ENCODE results near the gene RTN4RL1.

RTN4RL1 gene

DNA sequence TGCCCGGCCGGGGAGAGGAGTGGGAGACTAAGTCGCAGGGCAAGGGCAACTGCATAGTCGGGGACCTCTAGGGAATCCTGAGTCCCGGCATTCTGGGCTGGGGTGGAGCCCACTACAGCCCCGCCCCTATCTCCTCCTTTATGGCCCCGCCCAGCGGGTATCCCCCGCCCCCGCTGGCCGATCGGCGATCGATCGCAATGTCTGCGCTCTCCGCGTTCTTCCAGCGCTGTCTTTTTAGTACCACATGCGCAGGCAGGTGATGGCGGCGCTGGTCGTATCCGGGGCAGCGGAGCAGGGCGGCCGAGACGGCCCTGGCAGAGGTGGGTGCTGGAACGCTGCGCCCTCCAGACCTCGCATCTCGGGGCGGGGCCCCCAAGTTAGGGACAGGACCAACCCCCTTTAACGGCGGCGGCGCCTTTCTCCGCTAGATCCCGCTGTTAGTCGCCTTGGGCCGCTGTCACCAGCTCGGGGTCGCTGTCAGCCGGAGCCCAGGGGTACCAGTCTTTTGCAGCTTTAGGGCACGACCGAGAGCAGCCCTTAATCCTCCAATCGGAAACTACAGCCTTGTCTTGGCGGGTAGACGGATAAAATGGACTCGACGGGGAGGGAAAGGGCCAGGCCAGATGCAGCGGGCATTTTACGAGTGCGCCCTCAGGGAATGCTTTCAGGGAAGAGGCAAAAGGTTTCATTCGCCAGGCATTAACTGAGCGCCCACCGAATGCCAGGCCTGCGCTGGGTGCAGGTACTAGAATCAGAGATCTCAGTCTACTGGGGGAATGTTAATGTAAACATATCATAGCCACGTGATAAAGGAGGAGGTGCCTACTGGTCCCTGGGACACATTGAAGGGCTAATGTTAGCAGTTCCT is 5.0 kb upstream of the RTN4RL1 start, which contains the start of gene DPH1 (continued):
- TF ChIP-seq, protein P1, sequence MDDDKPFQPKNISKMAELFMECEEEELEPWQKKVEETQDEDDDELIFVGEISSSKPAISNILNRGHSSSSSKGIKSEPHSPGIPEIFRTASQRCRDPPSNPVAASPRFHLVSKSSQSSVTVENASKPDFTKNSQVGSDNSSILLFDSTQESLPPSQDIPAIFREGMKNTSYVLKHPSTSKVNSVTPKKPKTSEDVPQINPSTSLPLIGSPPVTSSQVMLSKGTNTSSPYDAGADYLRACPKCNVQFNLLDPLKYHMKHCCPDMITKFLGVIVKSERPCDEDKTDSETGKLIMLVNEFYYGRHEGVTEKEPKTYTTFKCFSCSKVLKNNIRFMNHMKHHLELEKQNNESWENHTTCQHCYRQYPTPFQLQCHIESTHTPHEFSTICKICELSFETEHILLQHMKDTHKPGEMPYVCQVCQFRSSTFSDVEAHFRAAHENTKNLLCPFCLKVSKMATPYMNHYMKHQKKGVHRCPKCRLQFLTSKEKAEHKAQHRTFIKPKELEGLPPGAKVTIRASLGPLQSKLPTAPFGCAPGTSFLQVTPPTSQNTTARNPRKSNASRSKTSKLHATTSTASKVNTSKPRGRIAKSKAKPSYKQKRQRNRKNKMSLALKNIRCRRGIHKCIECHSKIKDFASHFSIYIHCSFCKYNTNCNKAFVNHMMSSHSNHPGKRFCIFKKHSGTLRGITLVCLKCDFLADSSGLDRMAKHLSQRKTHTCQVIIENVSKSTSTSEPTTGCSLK (tag by site-specific recombination; IDR thresholded peaks at IDR 0.05) = no peak
- TF ChIP-seq TRIM28 (IDR thresholded peaks at IDR 0.05; ENCODE audit: borderline replicate concordance, low read length) (0 out of 2 replicates have a peak, but pooled peaks have one; percentile 47), ZNF501 (tag by site-specific recombination; IDR thresholded peaks at IDR 0.05) (peak; percentile 56; the same call in 1 of the 2 replicates), ZNF830 (tag by site-specific recombination; IDR thresholded peaks at IDR 0.05; ENCODE audit: low read depth) (no peak), ZNF133 (tag by site-specific recombination; IDR thresholded peaks at IDR 0.05) (no peak), AEBP2 (tag by site-specific recombination; IDR thresholded peaks at IDR 0.05; ENCODE audit: borderline replicate concordance) (no peak), ZNF518A (tag by site-specific recombination; conservative IDR thresholded peaks at IDR 0.05; ENCODE audit: low read depth) (peak; percentile 69), ZNF837 (tag by site-specific recombination; IDR thresholded peaks at IDR 0.05) (no peak), MYNN (tag by site-specific recombination; IDR thresholded peaks at IDR 0.05; ENCODE audit: borderline replicate concordance) (peak; percentile 7; the same call in 1 of the 2 replicates)

DNA sequence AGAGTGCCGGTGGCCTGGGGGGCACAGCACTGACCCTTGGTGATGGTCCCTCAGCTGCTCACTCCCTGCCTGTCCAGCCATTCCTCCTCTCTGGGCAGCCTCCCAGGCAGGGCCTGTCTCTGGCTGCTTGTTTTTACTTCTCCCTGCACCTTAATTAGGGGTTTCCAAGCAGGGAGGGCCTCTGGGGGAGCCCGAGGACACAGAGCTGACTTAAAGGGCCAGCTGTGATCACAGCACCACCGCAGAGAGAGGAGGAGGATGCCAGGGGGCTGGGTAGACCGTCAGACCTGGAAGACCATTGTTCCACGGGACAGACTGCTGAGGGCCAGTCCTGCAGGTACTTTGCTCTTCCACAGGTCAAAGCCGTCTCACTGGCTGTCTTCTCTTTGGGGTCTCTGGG is 3.6 kb upstream of the RTN4RL1 start:
- ChIA-PET CTCF (interaction anchor here (0.7 to 12.2 kb wide), 3 partner anchors 64 to 379 kb away, joined by 3 to 145 read pairs (median 4); partner anchors contain the start of gene RILP), POLR2A (no interaction called here)
- TF ChIP-seq ZIC2 (tag by site-specific recombination; IDR thresholded peaks at IDR 0.05) (0 out of 2 replicates have a peak, but pooled peaks have one; percentile 30), SP7 (tag by site-specific recombination; IDR thresholded peaks at IDR 0.05) (peak; percentile 68), REPIN1 (tag by site-specific recombination; IDR thresholded peaks at IDR 0.05; ENCODE audit: low read depth) (no peak)
- TF ChIP-seq, protein P2, sequence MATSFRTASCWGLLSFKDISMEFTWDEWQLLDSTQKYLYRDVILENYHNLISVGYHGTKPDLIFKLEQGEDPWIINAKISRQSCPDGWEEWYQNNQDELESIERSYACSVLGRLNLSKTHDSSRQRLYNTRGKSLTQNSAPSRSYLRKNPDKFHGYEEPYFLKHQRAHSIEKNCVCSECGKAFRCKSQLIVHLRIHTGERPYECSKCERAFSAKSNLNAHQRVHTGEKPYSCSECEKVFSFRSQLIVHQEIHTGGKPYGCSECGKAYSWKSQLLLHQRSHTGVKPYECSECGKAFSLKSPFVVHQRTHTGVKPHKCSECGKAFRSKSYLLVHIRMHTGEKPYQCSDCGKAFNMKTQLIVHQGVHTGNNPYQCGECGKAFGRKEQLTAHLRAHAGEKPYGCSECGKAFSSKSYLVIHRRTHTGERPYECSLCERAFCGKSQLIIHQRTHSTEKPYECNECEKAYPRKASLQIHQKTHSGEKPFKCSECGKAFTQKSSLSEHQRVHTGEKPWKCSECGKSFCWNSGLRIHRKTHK (tag by site-specific recombination; IDR thresholded peaks at IDR 0.05) = no peak
- TF ChIP-seq, protein P3, sequence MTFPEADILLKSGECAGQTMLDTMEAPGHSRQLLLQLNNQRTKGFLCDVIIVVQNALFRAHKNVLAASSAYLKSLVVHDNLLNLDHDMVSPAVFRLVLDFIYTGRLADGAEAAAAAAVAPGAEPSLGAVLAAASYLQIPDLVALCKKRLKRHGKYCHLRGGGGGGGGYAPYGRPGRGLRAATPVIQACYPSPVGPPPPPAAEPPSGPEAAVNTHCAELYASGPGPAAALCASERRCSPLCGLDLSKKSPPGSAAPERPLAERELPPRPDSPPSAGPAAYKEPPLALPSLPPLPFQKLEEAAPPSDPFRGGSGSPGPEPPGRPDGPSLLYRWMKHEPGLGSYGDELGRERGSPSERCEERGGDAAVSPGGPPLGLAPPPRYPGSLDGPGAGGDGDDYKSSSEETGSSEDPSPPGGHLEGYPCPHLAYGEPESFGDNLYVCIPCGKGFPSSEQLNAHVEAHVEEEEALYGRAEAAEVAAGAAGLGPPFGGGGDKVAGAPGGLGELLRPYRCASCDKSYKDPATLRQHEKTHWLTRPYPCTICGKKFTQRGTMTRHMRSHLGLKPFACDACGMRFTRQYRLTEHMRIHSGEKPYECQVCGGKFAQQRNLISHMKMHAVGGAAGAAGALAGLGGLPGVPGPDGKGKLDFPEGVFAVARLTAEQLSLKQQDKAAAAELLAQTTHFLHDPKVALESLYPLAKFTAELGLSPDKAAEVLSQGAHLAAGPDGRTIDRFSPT (tag by site-specific recombination; IDR thresholded peaks at IDR 0.05) = no peak
- TF ChIP-seq, protein P4, sequence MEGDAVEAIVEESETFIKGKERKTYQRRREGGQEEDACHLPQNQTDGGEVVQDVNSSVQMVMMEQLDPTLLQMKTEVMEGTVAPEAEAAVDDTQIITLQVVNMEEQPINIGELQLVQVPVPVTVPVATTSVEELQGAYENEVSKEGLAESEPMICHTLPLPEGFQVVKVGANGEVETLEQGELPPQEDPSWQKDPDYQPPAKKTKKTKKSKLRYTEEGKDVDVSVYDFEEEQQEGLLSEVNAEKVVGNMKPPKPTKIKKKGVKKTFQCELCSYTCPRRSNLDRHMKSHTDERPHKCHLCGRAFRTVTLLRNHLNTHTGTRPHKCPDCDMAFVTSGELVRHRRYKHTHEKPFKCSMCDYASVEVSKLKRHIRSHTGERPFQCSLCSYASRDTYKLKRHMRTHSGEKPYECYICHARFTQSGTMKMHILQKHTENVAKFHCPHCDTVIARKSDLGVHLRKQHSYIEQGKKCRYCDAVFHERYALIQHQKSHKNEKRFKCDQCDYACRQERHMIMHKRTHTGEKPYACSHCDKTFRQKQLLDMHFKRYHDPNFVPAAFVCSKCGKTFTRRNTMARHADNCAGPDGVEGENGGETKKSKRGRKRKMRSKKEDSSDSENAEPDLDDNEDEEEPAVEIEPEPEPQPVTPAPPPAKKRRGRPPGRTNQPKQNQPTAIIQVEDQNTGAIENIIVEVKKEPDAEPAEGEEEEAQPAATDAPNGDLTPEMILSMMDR (tag by site-specific recombination; IDR thresholded peaks at IDR 0.05) = peak; percentile 29; the same call in 1 of the 2 replicates
- Histone ChIP-seq H3K27ac (ENCODE audit: extremely low read depth, low read depth, low read length) (no peak overlapping the region), H3K4me1 (ENCODE audit: control insufficient read depth, insufficient read depth, low read length) (peaks cover 15% of the 10 kb centered on the region), H3K4me3 (ENCODE audit: low read depth, low read length) (no peak overlapping the region), H3K36me3 (ENCODE audit: control insufficient read depth in 2 of 2, insufficient read depth in 1 of 2, low read length in 2 of 2) (peaks cover 0 to 13% of the 10 kb centered on the region in 2 experiments; a peak in 1 of 3 replicates), H3K9me3 (ENCODE audit: control insufficient read depth, insufficient read depth, low read depth, low read length) (no peaks in the 10 kb centered on the region)

Data from HEK293 (cell line).